Fibroblast of villous mesenchyme (primary cell): ENCODE results near the gene TATDN2. TPM values are rescaled to one million over a fixed set of nuclear protein-coding genes. Genes with fewer than 3 reads are reported as not detected.

Experiments
- DNase-seq: peaks from one replicate; pipeline ENCODE4 v3.0.0-alpha.2; 2010; ENCODE audit warnings: low read depth
- H3K4me3 ChIP-seq: 2 replicates; pipeline ENCODE4 v1.5.1; 2011; ENCODE audit warnings: low read depth, mild to moderate bottlenecking, low read length
- CTCF ChIP-seq: IDR thresholded peaks from 2 replicates; pipeline ENCODE4 v1.5.1; 2012; ENCODE audit warnings: low read depth, mild to moderate bottlenecking, low read length; ENCODE audit not compliant: insufficient read depth
- total RNA-seq: library from RNA; depleted of rRNA; stranded (reverse); fragments of >200 nt; gene quantifications from 2 replicates; pipeline ENCODE4 v1.2.3, GENCODE V29; 2012

Gene TATDN2
- total RNA-seq, 1 donor: 16.0 TPM

- DNase-seq: peak; percentile 20
- no peak overlapping the region for H3K4me3 ChIP-seq
Measured at GRCh38 chr3:10285272-10286132, 37.2 kb downstream of the TATDN2 start.

GRCh38 chr3:10286133-10286524 is 37.9 kb downstream of the TATDN2 start:
- DNase-seq: no peak
- TF ChIP-seq CTCF: no peak
- H3K4me3 ChIP-seq: no peak overlapping the region

More at GRCh38 chr3:10285272-10286132, 37.2 kb downstream of the TATDN2 start:
- TF ChIP-seq CTCF: no peak

GRCh38 chr3:10286596-10287295 is 38.5 kb downstream of the TATDN2 start:
- H3K4me3 ChIP-seq: no peak overlapping the region
- TF ChIP-seq CTCF: no peak
- DNase-seq: no peak

- no peak overlapping the region for H3K4me3 ChIP-seq
- no peak for TF ChIP-seq CTCF
- no peak for DNase-seq
Measured at GRCh38 chr3:10287936-10288574, 39.8 kb downstream of the TATDN2 start.

- H3K4me3 ChIP-seq: no peak overlapping the region
- DNase-seq: no peak
- no peak for TF ChIP-seq CTCF
Measured at GRCh38 chr3:10288575-10288960, 40.3 kb downstream of the TATDN2 start.

GRCh38 chr3:10289077-10289476 is 40.8 kb downstream of the TATDN2 start:
- TF ChIP-seq CTCF: no peak
- DNase-seq: no peak
- H3K4me3 ChIP-seq: no peak overlapping the region
